Smooth muscle cell of bladder (primary cell): ENCODE results near the gene GCNT2. TPM values are rescaled to one million over a fixed set of nuclear protein-coding genes. Genes with fewer than 3 reads are reported as not detected.

ENCODE experiments used
- total RNA-seq: library from RNA; depleted of rRNA; stranded (reverse); fragments of >200 nt; gene quantifications from 2 replicates; pipeline ENCODE4 v1.2.3, GENCODE V29; 2014

Gene GCNT2
- total RNA-seq, result under 0.01 TPM in 1 of 2 replicates, not detected in the other

DNA sequence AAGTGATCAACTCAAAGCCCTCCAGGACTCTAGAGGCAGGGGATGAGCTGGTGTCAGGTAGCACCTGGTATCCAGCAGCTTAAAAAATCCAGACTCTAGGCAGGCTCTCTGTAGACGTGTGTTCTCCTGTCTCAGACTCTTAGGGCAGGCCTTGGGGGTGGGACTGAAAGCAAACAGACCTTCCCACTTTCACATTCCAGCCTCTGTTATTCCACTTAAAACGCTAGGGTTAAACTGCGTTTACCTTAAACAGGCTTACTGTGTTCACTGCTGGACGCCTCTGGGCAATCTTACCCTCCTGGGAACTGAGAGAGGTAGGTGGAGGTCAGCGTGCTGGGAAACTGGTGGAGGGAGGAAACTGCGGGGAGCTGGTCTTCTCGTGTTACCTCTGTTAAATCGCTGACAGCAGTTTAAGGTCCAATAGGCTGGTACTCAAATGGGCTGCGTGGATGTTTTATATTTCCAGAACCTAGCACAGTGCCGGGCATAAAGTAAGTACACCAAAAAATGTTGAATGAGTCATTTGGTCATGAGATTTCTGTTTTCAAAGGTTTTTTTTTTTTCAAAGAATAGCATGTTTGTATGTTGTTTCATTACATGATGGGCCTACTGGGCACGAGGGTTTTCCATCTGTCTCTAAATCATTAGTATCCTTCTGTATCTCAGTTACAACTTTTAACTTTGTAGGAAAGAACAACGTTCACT lies at the start of gene GCNT2:
Gene GCNT2 (plus strand): TSS at position 248 of the 705 bp plus-strand sequence. CDS start 7,561 bp downstream, outside the sequence.

Other genes starting within 250 kb of the GCNT2 start
- under 0.01 TPM in 2 replicates for gene TFAP2A, start 106.3 kb upstream of the GCNT2 start, total RNA-seq
- gene C6orf52, start 173.3 kb downstream of the GCNT2 start, total RNA-seq, result 0.43 TPM in 1 of 2 replicates, not detected in the other
- gene PAK1IP1, start 173.6 kb downstream of the GCNT2 start, total RNA-seq, result 14.1 and 19.8 TPM in 2 replicates
- 122 and 126 TPM in 2 replicates for gene TMEM14C, start 201.7 kb downstream of the GCNT2 start, total RNA-seq
- gene TMEM14B, start 226.5 kb downstream of the GCNT2 start, total RNA-seq, result 79.8 and 88.0 TPM in 2 replicates